Epidermal melanocyte (primary cell): ENCODE data around the gene GNAI3.
A peak's percentile ranks its signal among the peaks of the same experiment; 100 is the strongest.

Experiments used
- DNase-seq: peaks from one replicate; pipeline ENCODE4 v3.0.0; 2011; ENCODE audit warnings: low spot score; ENCODE audit not compliant: insufficient read length

The GNAI3 gene

GRCh38 chr1:109598156-109598555 is 49.7 kb downstream of the GNAI3 start:
- no peak for DNase-seq

DNA sequence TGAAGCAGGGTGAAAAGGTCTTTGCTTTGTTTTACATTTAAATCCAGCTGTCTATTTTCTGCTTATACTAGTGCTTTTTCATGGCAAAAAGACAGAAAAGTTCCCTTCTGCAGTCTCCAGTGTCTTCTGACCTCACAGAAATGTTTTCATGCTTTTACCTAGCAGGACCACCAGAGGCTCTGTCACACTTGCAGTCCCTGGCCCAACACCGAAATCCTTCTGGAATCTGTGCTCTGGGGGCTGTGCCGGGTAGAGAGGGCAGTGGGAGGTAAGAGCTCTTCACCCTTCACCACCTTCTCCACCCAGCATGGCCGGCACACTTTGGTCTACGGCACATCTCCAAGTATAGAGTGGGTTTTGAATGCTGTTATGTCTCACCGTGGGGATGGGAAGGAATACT is 50.2 kb downstream of the GNAI3 start:
- no peak for DNase-seq

GRCh38 chr1:109603229-109603628 is 54.8 kb downstream of the GNAI3 start:
- DNase-seq, result no peak

DNA sequence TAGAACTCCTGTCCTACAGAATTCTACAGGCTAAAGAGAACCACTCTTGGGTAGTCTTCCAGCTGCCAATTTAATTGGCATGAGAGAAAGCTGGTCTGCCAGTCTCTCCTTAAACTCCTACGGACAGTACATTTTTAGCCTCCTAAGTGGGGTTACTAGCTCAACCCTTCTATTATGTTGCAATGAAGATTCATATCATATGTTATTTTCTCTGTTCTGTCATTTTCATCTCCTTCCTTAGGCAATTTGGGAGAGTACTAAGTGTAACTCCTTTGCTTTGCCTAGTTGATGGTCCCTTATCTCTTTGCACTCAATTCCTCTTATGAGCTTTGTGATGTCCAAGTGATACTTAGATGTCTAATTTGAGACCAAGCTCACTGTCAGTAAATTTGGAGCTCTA is 57.0 kb downstream of the GNAI3 start:
- no peak for DNase-seq

GRCh38 chr1:109609881-109610280 is 61.5 kb downstream of the GNAI3 start:
- no peak for DNase-seq

DNA sequence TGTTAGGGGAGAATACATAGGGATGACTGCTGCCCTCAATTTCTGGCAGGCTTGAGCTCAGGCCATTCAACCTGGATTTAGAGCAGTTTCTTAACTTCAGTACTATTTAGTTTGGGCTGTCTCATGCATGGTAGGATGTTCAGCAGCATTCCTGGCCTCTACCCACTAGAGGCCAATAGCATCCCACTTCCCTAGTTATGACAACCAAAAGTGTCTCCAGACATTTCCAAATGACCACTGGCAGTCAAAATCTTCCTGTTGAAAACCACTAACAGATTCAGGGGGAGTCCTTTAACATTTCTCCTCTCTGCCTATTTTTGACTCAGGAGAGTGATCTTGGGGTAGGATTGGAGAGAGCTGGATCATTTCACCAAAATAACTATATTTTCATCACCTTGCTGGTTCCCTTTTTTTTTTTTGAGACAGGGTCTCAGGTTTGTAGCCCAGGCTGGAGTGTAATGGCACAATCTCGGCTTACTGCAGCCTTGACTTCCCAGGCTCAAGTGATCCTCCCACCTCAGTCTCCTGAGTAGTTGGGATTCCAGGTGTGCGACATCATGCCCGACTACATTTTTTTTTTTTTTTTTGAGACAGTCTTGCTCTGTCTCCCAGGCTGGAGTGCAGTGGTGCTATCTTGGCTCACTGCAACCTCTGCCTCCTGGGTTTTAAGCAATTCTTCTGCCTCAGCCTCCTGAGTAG is 62.3 kb downstream of the GNAI3 start:
- DNase-seq, result no peak

DNA sequence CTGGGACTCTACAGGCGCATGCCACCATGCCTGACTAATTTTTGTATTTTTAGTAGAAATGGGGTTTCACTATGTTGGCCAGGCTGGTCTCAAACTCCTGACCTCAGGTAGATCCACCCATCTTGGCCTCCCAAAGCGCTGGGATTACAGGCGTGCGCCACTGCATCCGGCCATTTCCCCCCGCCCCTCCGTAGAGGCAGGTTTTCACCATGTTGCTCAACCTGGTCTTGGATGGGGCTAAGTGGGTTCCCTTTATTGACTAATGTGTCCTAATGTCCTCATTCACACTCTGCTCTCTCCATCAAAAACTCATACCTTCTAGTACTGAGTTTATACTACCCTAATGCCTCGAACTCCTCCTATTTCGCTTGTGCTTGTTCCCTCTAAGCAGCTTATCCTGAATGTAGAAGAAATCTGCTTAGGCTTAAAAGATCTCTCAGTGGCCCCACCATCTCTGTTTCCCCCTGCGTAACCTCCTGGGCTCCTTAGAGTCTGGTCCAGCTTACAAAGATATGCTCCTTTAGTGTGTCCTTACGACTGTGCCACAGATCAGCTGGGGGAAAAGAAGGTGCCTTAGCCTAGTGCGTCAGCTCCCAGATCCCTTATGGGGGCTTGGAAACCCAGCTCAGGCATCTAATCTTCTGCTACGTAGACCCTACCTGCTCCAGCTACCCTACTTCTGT is 63.0 kb downstream of the GNAI3 start:
- DNase-seq, result no peak

- no peak for DNase-seq
Measured at GRCh38 chr1:109613361-109614147, 65.1 kb downstream of the GNAI3 start.

GRCh38 chr1:109615879-109616278 is 67.5 kb downstream of the GNAI3 start:
- no peak for DNase-seq

- DNase-seq, result no peak
Measured at GRCh38 chr1:109616391-109616790, 68.0 kb downstream of the GNAI3 start.

DNA sequence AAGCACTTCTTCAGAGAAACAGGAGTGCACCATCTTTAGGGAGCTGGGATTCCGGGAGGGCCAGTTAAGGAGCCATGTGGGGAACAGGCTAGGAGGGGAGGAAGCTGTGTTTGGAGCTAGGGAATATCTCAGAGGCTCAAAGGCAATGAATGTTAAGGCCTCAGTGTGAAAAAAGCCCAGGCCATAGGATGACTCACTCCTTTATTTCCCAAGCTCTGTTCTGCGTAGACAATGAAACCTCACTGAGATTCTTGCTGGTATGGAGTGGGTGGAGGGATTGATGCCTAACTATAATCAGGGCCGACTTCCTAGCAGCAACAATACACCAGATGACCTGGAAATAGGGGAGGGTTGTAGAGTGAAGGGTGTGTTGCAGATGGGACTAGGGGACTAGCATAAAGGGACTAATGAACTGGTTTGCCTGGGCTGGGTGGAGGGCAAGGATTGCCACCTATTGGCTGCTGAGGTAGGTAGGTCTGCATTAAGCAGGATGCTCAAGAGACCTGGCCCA is 68.9 kb downstream of the GNAI3 start:
- no peak for DNase-seq

- DNase-seq, result no peak
Measured at GRCh38 chr1:109618661-109619575, 70.5 kb downstream of the GNAI3 start.

DNA sequence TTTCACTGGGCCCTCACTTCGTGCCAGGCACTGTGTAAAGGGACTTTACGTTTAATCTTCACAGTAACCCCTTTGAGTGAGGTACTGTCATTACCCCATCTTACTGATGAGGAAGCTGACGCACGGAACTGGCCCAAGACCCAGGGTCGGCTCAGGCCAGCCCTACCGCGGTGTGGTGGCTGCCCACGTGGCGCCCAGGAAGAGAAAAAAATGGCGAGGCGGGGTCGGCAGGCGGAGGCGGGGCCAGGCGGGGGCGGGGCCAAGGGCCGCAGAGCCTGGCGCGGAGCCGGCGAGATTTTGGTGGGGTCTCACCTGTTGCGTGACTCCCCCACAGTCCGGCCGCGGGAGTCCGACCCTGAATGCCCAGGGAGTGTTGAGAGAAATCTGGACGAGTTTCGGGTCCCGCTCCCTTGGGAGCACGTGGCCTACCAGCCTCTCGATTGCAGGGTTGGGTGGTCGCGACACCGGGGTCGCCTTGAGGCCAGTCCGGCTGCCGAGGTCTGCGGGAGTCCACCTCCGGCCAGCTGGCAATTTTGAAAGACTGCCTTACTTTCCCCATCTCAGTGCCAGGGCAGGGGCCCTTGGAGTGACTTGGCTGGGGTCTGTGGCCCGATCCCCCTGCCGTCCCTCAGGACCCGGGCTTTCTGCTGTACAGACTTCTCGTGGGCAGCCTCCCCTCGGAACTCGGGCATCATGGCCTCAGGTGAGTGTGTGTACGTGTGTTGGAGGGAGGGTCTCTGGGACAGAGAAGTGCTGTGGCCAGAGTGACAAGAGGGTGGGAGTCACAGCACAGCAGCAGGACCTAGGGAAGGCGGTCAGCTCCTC is 71.4 kb downstream of the GNAI3 start, which contains the start of the genes AMPD2 and GNAT2:
TSS of gene AMPD2 (plus strand) at position 262 of the 825 bp plus-strand sequence. CDS start 1,339 bp downstream, outside the sequence.
TSS of gene GNAT2 (minus strand) at position 41 of the 825 bp plus-strand sequence. CDS start 6,746 bp downstream, outside the sequence.
- peak; percentile 67 for DNase-seq

DNA sequence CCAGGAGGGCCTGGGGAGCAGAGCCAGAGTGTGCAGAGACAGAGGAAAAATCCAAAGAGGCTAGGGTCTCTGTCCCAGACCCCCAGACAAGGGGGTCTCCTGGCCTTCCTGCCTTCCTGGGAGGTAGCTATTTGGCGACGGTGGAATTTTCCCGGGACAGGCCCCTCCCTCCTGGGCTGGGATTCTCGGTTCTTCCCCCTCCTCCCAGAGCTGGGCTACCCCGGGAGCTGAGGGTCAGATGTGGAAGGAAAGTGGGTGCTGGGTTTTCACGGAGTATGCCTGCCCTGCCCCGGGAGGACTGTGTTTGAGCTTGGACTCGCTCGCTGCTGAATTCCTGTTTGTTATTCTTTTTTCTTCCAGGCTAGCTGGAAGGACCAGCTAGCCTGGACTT is 72.0 kb downstream of the GNAI3 start:
- DNase-seq, result peak; percentile 59

DNA sequence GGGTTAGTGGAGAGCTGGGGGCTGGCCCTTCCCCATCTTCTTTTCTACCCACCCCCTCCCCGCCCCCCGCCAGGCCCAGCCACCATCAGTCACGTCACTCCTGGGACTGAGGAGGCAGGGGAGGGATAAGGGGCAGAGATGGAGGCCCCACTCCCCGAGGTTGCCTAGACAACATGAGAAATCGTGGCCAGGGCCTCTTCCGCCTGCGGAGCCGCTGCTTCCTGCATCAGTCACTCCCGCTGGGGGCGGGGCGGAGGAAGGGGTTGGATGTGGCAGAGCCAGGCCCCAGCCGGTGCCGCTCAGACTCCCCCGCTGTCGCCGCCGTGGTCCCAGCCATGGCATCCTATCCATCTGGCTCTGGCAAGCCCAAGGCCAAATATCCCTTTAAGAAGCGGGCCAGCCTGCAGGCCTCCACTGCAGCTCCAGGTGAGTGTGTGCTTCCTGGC is 72.4 kb downstream of the GNAI3 start:
- peak; percentile 91 for DNase-seq

GRCh38 chr1:109621379-109622136 is 73.1 kb downstream of the GNAI3 start:
- no peak for DNase-seq

DNA sequence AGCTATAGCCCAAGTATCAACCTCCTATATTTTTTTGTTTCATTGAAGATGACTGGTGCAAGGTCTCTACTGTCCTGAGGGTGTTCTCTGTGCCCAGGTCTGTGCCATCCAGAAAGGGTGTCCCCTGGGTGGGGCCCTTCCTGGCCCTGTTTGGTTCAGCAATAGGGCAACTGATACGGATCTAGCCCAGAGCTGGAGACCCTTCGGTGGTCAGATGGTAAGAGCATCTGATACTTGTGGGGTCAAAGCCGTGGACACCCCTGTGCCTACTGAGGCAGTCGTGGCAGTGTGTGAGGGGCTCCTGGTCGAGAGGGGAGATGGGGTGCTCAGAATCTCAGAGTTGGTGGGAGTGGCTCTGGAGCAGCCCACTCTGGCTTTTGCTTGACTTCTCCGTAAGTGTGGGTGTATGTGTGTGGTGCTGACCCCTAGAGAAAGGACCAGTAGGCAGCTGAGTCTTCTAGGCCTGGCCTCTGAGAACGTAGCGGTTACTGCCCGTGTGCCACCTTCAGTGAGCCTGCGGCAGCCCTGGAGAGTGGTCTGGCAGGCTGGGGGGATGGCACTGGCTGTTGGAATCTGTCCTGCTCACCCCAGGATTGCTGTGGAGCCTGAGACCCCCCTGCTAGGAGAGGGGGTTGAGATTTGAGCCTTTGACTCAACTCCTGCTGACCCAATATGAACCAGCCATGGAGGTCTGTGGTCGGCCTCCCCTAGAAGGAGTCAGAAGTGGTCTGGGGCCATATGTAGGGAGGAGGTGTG is 73.9 kb downstream of the GNAI3 start:
- DNase-seq, result no peak

- DNase-seq, result no peak
Measured at GRCh38 chr1:109622895-109623294, 74.5 kb downstream of the GNAI3 start.
